ENCODE measurements around the gene SMARCA2.

Gene SMARCA2

GRCh38 chr9:1989500-1989899, 25.6 kb upstream of the SMARCA2 start:
- DNase-seq: no peak
- H3K27ac ChIP-seq: no peak overlapping the region
- no peak overlapping the region for H3K4me3 ChIP-seq
- no peaks in the 10 kb centered on the region for H3K36me3 ChIP-seq
- intact Hi-C loops (cut with DNase I; ENCODE audit: low total_unique reads): no loop called here
- H3K27me3 ChIP-seq: no peaks in the 10 kb centered on the region
- no peak for TF ChIP-seq CTCF (IDR thresholded peaks at IDR 0.05)
- no peaks in the 10 kb centered on the region for H3K9me3 ChIP-seq
- H3K4me1 ChIP-seq: no peaks in the 10 kb centered on the region

GRCh38 chr9:1994180-1994579, 21.0 kb upstream of the SMARCA2 start:
- DNase-seq: no peak
- intact Hi-C loops (cut with DNase I; ENCODE audit: low total_unique reads): no loop called here
- H3K36me3 ChIP-seq: no peaks in the 10 kb centered on the region
- no peak overlapping the region for H3K4me3 ChIP-seq
- TF ChIP-seq CTCF (IDR thresholded peaks at IDR 0.05): no peak
- H3K27ac ChIP-seq: no peak overlapping the region
- H3K9me3 ChIP-seq: no peaks in the 10 kb centered on the region
- H3K27me3 ChIP-seq: no peaks in the 10 kb centered on the region
- no peaks in the 10 kb centered on the region for H3K4me1 ChIP-seq

- no peak for TF ChIP-seq CTCF (IDR thresholded peaks at IDR 0.05)
- intact Hi-C loops (cut with DNase I; ENCODE audit: low total_unique reads): no loop called here
- Histone ChIP-seq H3K27me3 (no peaks in the 10 kb centered on the region), H3K9me3 (no peaks in the 10 kb centered on the region), H3K36me3 (no peaks in the 10 kb centered on the region), H3K4me3 (no peak overlapping the region), H3K4me1 (no peaks in the 10 kb centered on the region), H3K27ac (no peak overlapping the region)
- DNase-seq: no peak
Observed at GRCh38 chr9:1995084-1995483, 20.1 kb upstream of the SMARCA2 start.

GRCh38 chr9:1996156-1996555, 19.0 kb upstream of the SMARCA2 start:
- Histone ChIP-seq H3K4me3 (no peak overlapping the region), H3K36me3 (no peaks in the 10 kb centered on the region), H3K27me3 (no peaks in the 10 kb centered on the region), H3K4me1 (no peaks in the 10 kb centered on the region), H3K9me3 (no peaks in the 10 kb centered on the region), H3K27ac (no peak overlapping the region)
- no peak for TF ChIP-seq CTCF (IDR thresholded peaks at IDR 0.05)
- intact Hi-C loops (cut with DNase I; ENCODE audit: low total_unique reads): no loop called here
- no peak for DNase-seq

- no peak overlapping the region for H3K27ac ChIP-seq
- DNase-seq: no peak
- H3K27me3 ChIP-seq: no peaks in the 10 kb centered on the region
- intact Hi-C loops (cut with DNase I; ENCODE audit: low total_unique reads): no loop called here
- H3K36me3 ChIP-seq: no peaks in the 10 kb centered on the region
- no peak for TF ChIP-seq CTCF (IDR thresholded peaks at IDR 0.05)
- no peaks in the 10 kb centered on the region for H3K4me1 ChIP-seq
- no peaks in the 10 kb centered on the region for H3K9me3 ChIP-seq
- no peak overlapping the region for H3K4me3 ChIP-seq
Observed at GRCh38 chr9:1997646-1998045, 17.5 kb upstream of the SMARCA2 start.

- intact Hi-C loops (cut with DNase I; ENCODE audit: low total_unique reads): no loop called here
- Histone ChIP-seq H3K4me1 (no peaks in the 10 kb centered on the region), H3K27me3 (no peaks in the 10 kb centered on the region)
Observed at GRCh38 chr9:1998111-1998510, 17.0 kb upstream of the SMARCA2 start.

More at GRCh38 chr9:1998111-1998510, 17.0 kb upstream of the SMARCA2 start:
- TF ChIP-seq CTCF (IDR thresholded peaks at IDR 0.05): no peak
- H3K9me3 ChIP-seq: no peaks in the 10 kb centered on the region
- no peak for DNase-seq
- H3K4me3 ChIP-seq: no peak overlapping the region
- H3K27ac ChIP-seq: no peak overlapping the region
- no peaks in the 10 kb centered on the region for H3K36me3 ChIP-seq
